Liver (tissue), 3 donors: ENCODE data around the gene PARVG.

ENCODE experiments used
- JUND ChIP-seq, 2 donors: IDR thresholded peaks; 2 replicates each; pipeline ENCODE4 v1.6.1; 2016; ENCODE audit warnings: antibody characterized with exemption in 2 of 2
- RAD21 ChIP-seq, 2 donors: IDR thresholded peaks; 2 replicates each; pipeline ENCODE4 v1.6.1; 2016; ENCODE audit warnings: antibody characterized with exemption in 2 of 2, mild to moderate bottlenecking in 2 of 2
- REST ChIP-seq: IDR thresholded peaks from 2 replicates; pipeline ENCODE4 v1.6.1; 2016; ENCODE audit warnings: antibody characterized with exemption, mild to moderate bottlenecking
- RXRA ChIP-seq, 2 donors: IDR thresholded peaks; 2 replicates each; pipeline ENCODE4 v1.6.1; 2017 to 2018; ENCODE audit warnings: antibody characterized with exemption in 2 of 2, mild to moderate bottlenecking in 1 of 2
- SP1 ChIP-seq: IDR thresholded peaks from 2 replicates; pipeline ENCODE4 v1.6.1; 2018; ENCODE audit warnings: antibody characterized with exemption, mild to moderate bottlenecking
- TAF1 ChIP-seq: conservative IDR thresholded peaks from 2 replicates; pipeline ENCODE4 v1.6.1; 2016; ENCODE audit warnings: antibody characterized with exemption, mild to moderate bottlenecking
- YY1 ChIP-seq: IDR thresholded peaks from 2 replicates; pipeline ENCODE4 v1.6.1; 2016; ENCODE audit warnings: antibody characterized with exemption, mild to moderate bottlenecking
- TF ChIP-seq, protein P1 (sequence below): fragments of 150-350 bp; IDR thresholded peaks from 2 replicates; pipeline ENCODE4 v1.5.1; 2017; ENCODE audit warnings: improper control_type of control experiment, low read depth, low read length; ENCODE audit not compliant: missing input control
- donor health status: healthy.
- donor health status: healthy.

DNA sequence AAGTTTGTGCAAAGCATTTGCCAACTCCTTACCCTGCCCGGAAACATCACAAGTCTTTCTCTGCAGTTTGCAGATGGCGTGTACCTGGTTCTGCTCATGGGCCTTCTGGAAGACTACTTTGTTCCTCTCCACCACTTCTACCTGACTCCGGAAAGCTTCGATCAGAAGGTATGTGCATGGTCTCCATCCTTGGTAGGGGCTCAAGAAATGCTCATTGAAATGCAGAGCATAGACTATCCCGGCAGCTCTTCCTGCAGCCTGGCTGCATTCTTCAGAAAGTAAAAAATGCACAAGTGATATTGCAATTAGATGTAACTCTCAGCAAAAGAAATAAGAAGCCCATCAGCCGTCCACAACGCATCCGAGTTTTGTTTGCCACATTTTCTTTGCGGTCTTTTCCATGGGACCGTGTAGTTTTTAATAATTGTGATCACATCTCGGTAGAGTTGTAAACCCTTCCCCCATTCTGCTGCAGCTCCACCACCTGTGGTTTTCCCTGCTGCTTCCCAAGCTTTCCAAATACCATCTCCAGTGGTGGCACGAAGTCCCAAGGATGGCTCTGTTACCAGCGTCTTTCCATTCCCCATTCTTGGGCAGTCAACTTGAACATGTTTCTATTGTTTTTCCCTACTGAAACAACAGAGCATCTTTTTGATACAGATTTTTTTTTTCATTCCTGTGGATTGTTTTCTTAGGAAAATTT, 22.7 kb upstream of the PARVG start:
- TF ChIP-seq YY1 (no peak), TAF1 (no peak), JUND (IDR thresholded peaks at IDR 0.05) (no peak), RAD21 (IDR thresholded peaks at IDR 0.05) (no peak), SP1 (no peak), RXRA (IDR thresholded peaks at IDR 0.05) (no peak), REST (no peak)
- TF ChIP-seq, protein P1, sequence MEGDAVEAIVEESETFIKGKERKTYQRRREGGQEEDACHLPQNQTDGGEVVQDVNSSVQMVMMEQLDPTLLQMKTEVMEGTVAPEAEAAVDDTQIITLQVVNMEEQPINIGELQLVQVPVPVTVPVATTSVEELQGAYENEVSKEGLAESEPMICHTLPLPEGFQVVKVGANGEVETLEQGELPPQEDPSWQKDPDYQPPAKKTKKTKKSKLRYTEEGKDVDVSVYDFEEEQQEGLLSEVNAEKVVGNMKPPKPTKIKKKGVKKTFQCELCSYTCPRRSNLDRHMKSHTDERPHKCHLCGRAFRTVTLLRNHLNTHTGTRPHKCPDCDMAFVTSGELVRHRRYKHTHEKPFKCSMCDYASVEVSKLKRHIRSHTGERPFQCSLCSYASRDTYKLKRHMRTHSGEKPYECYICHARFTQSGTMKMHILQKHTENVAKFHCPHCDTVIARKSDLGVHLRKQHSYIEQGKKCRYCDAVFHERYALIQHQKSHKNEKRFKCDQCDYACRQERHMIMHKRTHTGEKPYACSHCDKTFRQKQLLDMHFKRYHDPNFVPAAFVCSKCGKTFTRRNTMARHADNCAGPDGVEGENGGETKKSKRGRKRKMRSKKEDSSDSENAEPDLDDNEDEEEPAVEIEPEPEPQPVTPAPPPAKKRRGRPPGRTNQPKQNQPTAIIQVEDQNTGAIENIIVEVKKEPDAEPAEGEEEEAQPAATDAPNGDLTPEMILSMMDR, result no peak
